H9 (cell line): ENCODE results near the gene STON2. TPM values are rescaled to one million over a fixed set of nuclear protein-coding genes. Genes with fewer than 3 reads are reported as not detected.

Source experiments
- DNase-seq: peaks from one replicate; pipeline ENCODE4 v3.0.0-alpha.2; 2017
- H2AFZ ChIP-seq: one replicate; pipeline ENCODE4 v1.6.1; 2013; ENCODE audit warnings: mild to moderate bottlenecking, low read length, control low read depth, moderate library complexity
- H2AK5ac ChIP-seq: 2 replicates; pipeline ENCODE4 v1.6.1; 2013; ENCODE audit warnings: low read length, control low read depth, mixed read lengths; ENCODE audit not compliant: insufficient read length
- H2BK120ac ChIP-seq: one replicate; pipeline ENCODE4 v1.6.1; 2013; ENCODE audit warnings: low read depth, mild to moderate bottlenecking, low read length, control low read depth, inconsistent platforms; ENCODE audit not compliant: poor library complexity, severe bottlenecking
- H2BK12ac ChIP-seq: 2 replicates; pipeline ENCODE4 v1.6.1; 2013; ENCODE audit warnings: low read length, control low read depth, mixed read lengths, low read depth; ENCODE audit not compliant: insufficient read length
- H2BK15ac ChIP-seq: 2 replicates; pipeline ENCODE4 v1.6.1; 2013; ENCODE audit warnings: low read depth, low read length, control low read depth
- H2BK20ac ChIP-seq: one replicate; pipeline ENCODE4 v1.6.1; 2013; ENCODE audit warnings: low read depth, mild to moderate bottlenecking, low read length, control low read depth, inconsistent platforms; ENCODE audit not compliant: poor library complexity, severe bottlenecking
- H2BK5ac ChIP-seq: 2 replicates; pipeline ENCODE4 v1.6.1; 2013; ENCODE audit warnings: low read length, control low read depth, mixed read lengths; ENCODE audit not compliant: insufficient read length
- H3K14ac ChIP-seq: 2 replicates; pipeline ENCODE4 v1.6.1; 2013; ENCODE audit warnings: low read length, control low read depth; ENCODE audit not compliant: insufficient read depth
- H3K18ac ChIP-seq: 2 replicates; pipeline ENCODE4 v1.6.1; 2013; ENCODE audit warnings: low read depth, mild to moderate bottlenecking, mixed read lengths, low read length, control low read depth; ENCODE audit not compliant: insufficient read length
- H3K23ac ChIP-seq: 2 replicates; pipeline ENCODE4 v1.6.1; 2013; ENCODE audit warnings: low read length, control low read depth, mixed read lengths, low read depth; ENCODE audit not compliant: insufficient read length
- H3K23me2 ChIP-seq: 2 replicates; pipeline ENCODE4 v1.6.1; 2013; ENCODE audit warnings: low read depth, mild to moderate bottlenecking, mixed read lengths, low read length, control low read depth; ENCODE audit not compliant: insufficient read length, poor library complexity, severe bottlenecking
- H3K27ac ChIP-seq: 2 replicates; pipeline ENCODE4 v1.5.1; 2013; ENCODE audit warnings: low read length, control low read depth, mixed read lengths, low read depth; ENCODE audit not compliant: insufficient read length
- H3K27me3 ChIP-seq: 2 replicates; pipeline ENCODE4 v1.6.1; 2013; ENCODE audit warnings: low read length, control low read depth, inconsistent platforms; ENCODE audit not compliant: insufficient read depth
- H3K4ac ChIP-seq: 2 replicates; pipeline ENCODE4 v1.6.1; 2013; ENCODE audit warnings: low read depth, mild to moderate bottlenecking, control low read depth, inconsistent platforms, low read length, moderate library complexity
- H3K4me1 ChIP-seq: 2 replicates; pipeline ENCODE4 v1.6.1; 2013; ENCODE audit warnings: low read length, control low read depth, inconsistent platforms; ENCODE audit not compliant: insufficient read depth
- H3K4me2 ChIP-seq: 2 replicates; pipeline ENCODE4 v1.6.1; 2013; ENCODE audit warnings: low read length, control low read depth, mixed read lengths; ENCODE audit not compliant: insufficient read length, insufficient read depth
- H3K56ac ChIP-seq: 2 replicates; pipeline ENCODE4 v1.6.1; 2013; ENCODE audit warnings: low read depth, mild to moderate bottlenecking, mixed read lengths, low read length, control low read depth; ENCODE audit not compliant: insufficient read length
- H3K79me1 ChIP-seq: 2 replicates; pipeline ENCODE4 v1.6.1; 2013; ENCODE audit warnings: low read depth, mild to moderate bottlenecking, moderate library complexity, low read length, control low read depth, inconsistent platforms; ENCODE audit not compliant: insufficient read depth, poor library complexity, severe bottlenecking
- H3K79me2 ChIP-seq: 2 replicates; pipeline ENCODE4 v1.6.1; 2013; ENCODE audit warnings: low read length, control low read depth, inconsistent platforms; ENCODE audit not compliant: insufficient read depth
- H3K9ac ChIP-seq: 2 replicates; pipeline ENCODE4 v1.6.1; 2013; ENCODE audit warnings: low read length, control low read depth, mixed read lengths; ENCODE audit not compliant: insufficient read length; ENCODE audit errors: extremely low read depth
- H3K9me3 ChIP-seq: one replicate; pipeline ENCODE4 v1.6.1; 2013; ENCODE audit warnings: low read depth, low read length, inconsistent platforms; ENCODE audit not compliant: control insufficient read depth
- H3T11ph ChIP-seq: one replicate; pipeline ENCODE4 v1.6.1; 2013; ENCODE audit warnings: mild to moderate bottlenecking, low read length, control low read depth, inconsistent platforms
- H4K20me1 ChIP-seq: one replicate; pipeline ENCODE4 v1.6.1; 2013; ENCODE audit not compliant: control insufficient read depth, insufficient read length, insufficient read depth
- H4K5ac ChIP-seq: 2 replicates; pipeline ENCODE4 v1.6.1; 2013; ENCODE audit warnings: low read depth, mild to moderate bottlenecking, mixed read lengths, low read length, control low read depth; ENCODE audit not compliant: insufficient read length
- H4K8ac ChIP-seq: replicated peaks from 2 replicates; pipeline ENCODE4 v1.6.1; 2013; ENCODE audit warnings: low read length, control low read depth, mixed read lengths, low read depth; ENCODE audit not compliant: insufficient read length
- H4K91ac ChIP-seq: 2 replicates; pipeline ENCODE4 v1.6.1; 2013; ENCODE audit warnings: low read depth, mild to moderate bottlenecking, moderate library complexity, mixed read lengths, low read length, control low read depth; ENCODE audit not compliant: insufficient read length
- H3K27ac Mint-ChIP-seq, 3 experiments: 2 replicates in 2 of 3; 3 replicates in 1 of 3; pipeline ENCODE4 v1.8.0; 2020 to 2021; ENCODE audit warnings: mixed read lengths in 3 of 3, mild to moderate bottlenecking in 1 of 3, moderate library complexity in 1 of 3
- H3K27me3 Mint-ChIP-seq: 2 replicates; pipeline ENCODE4 v1.8.0; 2021; ENCODE audit warnings: low read depth, mild to moderate bottlenecking, moderate library complexity, mixed read lengths
- H3K36me3 Mint-ChIP-seq, 3 experiments: 2 replicates in 2 of 3; 3 replicates in 1 of 3; pipeline ENCODE4 v1.8.0; 2020 to 2021; ENCODE audit warnings: low read depth in 3 of 3, mixed read lengths in 3 of 3; ENCODE audit not compliant: insufficient read depth in 1 of 3
- H3K4me1 Mint-ChIP-seq, 2 experiments: 2 replicates each; pipeline ENCODE4 v1.8.0; 2020; ENCODE audit warnings: mixed read lengths in 2 of 2
- H3K4me3 Mint-ChIP-seq, 2 experiments: 2 replicates in 1 of 2; 3 replicates in 1 of 2; pipeline ENCODE4 v1.8.0; 2020 to 2021; ENCODE audit warnings: mild to moderate bottlenecking in 2 of 2, mixed read lengths in 2 of 2, moderate library complexity in 1 of 2
- H3K9me3 Mint-ChIP-seq, 2 experiments: 2 replicates in 1 of 2; 3 replicates in 1 of 2; pipeline ENCODE4 v1.8.0; 2020; ENCODE audit warnings: mild to moderate bottlenecking in 2 of 2, mixed read lengths in 2 of 2, moderate library complexity in 1 of 2
- CTCF ChIP-seq: fragments of 200-600 bp; sonication (generic); conservative IDR thresholded peaks from 3 replicates; pipeline ENCODE4 v1.8.0; 2021; ENCODE audit warnings: antibody characterized with exemption, mild to moderate bottlenecking
- WGBS: extraction: QIAGEN DNeasy Blood & Tissue Kit; methylation state at CpG from one replicate; pipeline ENCODE4 v1.1.7; 2013; ENCODE audit warnings: missing lambda C conversion rate, low lambda C conversion rate, mixed read lengths; ENCODE audit not compliant: insufficient read length; ENCODE audit errors: extremely low coverage; 5-methylcytosine and 5-hydroxymethylcytosine counted together
- total RNA-seq: library from RNA; stranded (reverse); gene quantifications from 2 replicates; pipeline ENCODE4 v1.2.1, GENCODE V29; 2021

STON2 gene
- total RNA-seq, 1 experiment from 2014 or later = 62.9 TPM

GRCh38 chr14:81329640-81330381, 70.3 kb downstream of the STON2 start:
- H3K36me3 Mint-ChIP-seq = no peaks in the 10 kb centered on the region
- Histone ChIP-seq H3K27ac (no peak overlapping the region), H4K5ac (no peak overlapping the region), H4K91ac (no peak overlapping the region), H3K9ac (no peak overlapping the region), H2BK20ac (no peak overlapping the region), H3K4me2 (no peak overlapping the region), H3K9me3 (no peaks in the 10 kb centered on the region), H3K27me3 (no peaks in the 10 kb centered on the region), H3K23ac (no peak overlapping the region), H2BK120ac (no peak overlapping the region), H3K4me1 (peaks cover 2% of the 10 kb centered on the region; the same call in 1 of the 2 replicates), H2AK5ac (no peak overlapping the region), H3K56ac (no peak overlapping the region), H3K79me2 (no peaks in the 10 kb centered on the region), H3K18ac (no peak overlapping the region), H2BK5ac (no peak overlapping the region), H2AFZ (no peak overlapping the region), H3T11ph (no peak overlapping the region), H3K79me1 (no peaks in the 10 kb centered on the region), H3K4ac (no peak overlapping the region), H2BK12ac (no peak overlapping the region), H3K23me2 (no peaks in the 10 kb centered on the region), H3K14ac (no peak overlapping the region), H4K20me1 (no peaks in the 10 kb centered on the region), H4K8ac (no peak overlapping the region), H2BK15ac (no peak overlapping the region)
- no peak for DNase-seq
- peaks cover 14 to 19% of the 10 kb centered on the region in 2 experiments for H3K4me1 Mint-ChIP-seq
- H3K9me3 Mint-ChIP-seq = no peaks in the 10 kb centered on the region
- H3K27ac Mint-ChIP-seq = no peak overlapping the region
- WGBS = no CpG with 5 or more reads among the region's 9 CpGs
- no peak for TF ChIP-seq CTCF
- H3K27me3 Mint-ChIP-seq = no peaks in the 10 kb centered on the region
- no peak overlapping the region for H3K4me3 Mint-ChIP-seq
